GM19351 (cell line): ENCODE data around the gene OR2G6.
"Not testable (repeated sequence)": the region's sequence is repeated elsewhere in the genome, so short reads cannot be mapped to it uniquely, and the experiment has no call there.

Experiments
- ATAC-seq: cut with Tn5 transposase; IDR thresholded peaks from one replicate; pipeline ENCODE4 v1.9.1; 2021; ENCODE audit warnings: mild to moderate bottlenecking, moderate library complexity; ENCODE audit not compliant: unreplicated experiment

OR2G6 gene

DNA sequence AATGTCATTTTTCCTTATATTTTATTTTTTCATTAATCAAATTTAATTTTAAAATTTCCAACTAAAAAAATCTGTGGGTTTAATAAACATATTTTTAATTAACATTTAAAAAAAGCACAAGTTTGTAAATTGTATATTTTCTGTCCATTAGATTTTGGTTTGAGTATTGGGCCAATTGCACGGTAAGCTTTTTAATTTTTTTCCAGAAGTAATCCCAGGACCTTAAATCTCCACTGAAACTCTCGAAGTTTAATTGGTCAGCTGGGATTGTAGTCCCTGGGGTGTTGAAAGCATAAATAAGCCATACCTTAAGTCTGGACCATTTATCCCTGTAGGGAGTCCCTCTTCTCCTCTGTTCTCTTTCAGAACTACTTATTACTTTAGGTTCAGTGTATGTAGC is at the start of gene OR2G6:
Gene OR2G6 (plus strand): TSS at position 301 of the 400 bp plus-strand sequence. CDS start 13,574 bp downstream, outside the sequence.
- not testable (repeated sequence) for ATAC-seq

DNA sequence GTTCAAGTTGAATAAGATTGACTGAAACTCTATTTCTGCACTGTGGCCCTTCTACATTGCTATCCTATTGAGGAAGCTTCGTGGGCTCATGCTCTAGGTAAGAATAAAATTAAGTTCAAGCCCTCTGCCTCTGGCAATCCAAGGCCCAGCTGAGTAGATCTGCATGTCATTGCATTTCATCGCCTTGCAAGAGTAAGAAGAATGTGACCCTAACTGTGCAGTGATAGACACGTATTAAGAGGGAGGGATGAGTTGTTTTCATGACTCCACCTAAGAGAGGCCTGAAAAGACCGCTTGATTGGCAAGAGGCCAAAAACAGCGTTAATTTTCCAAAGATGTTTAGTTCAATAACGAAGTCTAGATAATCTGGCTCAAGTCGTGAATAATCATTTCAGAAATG is 48.8 kb upstream of the OR2G6 start:
- not testable (repeated sequence) for ATAC-seq

DNA sequence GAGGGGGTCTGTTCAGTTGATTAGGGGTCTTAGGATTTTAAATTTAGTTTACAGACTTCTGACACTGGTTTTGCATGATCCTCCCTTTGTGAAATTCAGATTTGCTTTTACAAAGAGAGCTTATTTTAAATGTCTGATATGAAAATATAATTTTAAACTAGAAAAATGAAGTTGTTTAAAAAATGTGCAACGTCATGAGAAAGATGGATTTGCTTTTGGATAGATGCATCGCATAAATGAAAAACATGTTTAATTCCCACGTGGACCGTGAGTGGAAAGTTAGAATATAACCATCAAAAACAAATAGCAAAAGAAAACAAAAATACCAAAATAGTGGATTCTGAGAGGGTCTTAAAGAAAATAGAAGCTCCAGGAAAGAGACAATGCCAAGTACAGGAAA is 36.7 kb upstream of the OR2G6 start:
- ATAC-seq: no peak

DNA sequence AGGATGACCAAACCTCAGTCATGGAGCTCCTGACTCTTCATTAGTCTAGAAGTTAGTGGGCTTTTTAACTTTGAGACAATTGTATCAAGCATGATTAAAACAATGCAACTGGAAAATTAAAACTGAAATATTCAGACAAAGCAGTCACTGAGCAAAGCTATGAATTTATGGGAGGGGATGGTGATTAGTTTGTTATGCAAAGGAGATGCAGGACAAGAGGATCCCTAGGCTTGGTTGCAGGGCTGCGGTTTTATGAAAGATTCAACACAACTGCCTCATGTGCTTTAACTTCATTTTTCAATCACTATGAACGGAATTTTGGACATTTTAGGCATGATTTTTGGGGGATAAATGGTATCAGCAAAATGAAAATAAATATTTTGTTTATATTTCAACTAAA is 35.8 kb upstream of the OR2G6 start:
- ATAC-seq: not testable (repeated sequence)

DNA sequence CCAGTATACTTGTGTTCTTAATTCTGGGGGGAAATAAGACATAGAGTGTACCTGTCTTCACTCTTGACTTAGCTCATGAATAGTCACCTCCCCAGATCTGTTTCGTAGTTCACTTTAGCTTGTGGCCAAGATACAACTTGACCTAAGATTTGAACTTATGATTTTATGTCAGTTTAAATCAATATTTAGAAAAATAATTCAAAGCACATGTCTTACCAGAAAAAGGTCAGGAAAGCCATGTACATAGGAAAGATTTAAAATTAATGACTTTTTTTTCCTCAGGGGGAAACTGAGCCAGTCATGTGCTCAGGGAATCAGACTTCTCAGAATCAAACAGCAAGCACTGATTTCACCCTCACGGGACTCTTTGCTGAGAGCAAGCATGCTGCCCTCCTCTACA is 34.8 kb upstream of the OR2G6 start, which contains the start of gene OR2T3:
Gene OR2T3 (plus strand): TSS at position 301 of the 400 bp plus-strand sequence. CDS start 0 bp downstream, at position 301.
- ATAC-seq: not testable (repeated sequence)

DNA sequence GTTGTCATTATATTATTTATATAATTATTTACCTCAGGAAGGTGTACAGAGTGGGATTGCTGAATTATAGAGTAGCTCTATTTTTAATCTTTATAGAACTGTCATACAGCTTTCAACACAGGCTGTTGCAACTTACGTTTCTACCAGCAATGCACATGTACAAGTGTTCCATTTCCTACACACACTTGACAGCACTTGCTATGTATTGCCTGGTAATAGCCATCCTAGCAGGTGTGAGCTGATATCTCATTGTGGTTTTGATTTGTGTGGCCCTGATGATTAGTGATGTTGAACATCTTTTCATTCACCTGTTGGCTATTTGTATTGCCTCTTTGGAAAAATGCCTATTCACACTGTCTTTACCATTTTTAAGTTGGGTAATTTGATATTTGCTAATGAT is 32.2 kb upstream of the OR2G6 start:
- peak; percentile 70 for ATAC-seq

DNA sequence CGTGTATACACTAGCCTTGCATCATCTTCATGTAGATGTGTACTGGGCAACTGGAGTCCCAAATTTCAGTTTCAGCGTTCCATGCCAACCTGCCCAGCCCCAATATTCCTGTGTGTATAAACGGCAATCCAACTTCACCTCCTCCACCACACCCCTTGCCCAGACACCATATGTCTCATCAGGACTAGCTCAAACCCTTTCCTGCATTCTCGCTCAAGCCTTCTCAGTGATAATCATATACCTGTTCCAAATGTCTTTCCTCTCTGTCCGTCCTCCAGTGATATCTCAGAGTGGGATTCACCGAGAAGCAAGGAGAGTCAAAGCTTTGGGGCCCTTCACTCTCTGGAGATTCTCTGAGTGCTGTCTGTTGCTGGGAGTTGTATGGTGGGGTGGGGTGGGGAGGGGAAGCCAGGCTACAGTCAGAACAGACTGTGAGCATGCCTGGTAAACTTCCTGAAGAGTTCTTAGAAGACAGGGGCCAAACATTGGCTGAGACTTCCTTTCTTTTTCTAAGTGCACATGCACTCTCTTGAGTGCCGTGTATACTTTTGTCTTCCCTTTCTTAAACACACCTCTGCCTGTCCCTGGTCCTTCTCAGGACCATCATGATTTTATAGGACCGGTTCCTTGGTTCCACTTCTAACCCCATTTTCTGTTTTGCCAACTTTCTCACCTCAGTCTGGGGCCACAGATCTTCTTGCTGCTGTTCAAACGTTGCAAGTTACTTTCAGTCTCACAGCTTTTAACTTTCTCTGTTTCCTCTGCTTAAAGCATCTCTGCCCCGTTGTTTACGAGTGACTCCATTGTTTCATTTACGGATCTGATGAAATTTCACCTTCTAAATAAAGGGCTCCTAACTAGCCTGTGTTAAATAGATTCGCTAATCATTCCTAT is 25.9 kb upstream of the OR2G6 start:
- ATAC-seq: peak; percentile 91

DNA sequence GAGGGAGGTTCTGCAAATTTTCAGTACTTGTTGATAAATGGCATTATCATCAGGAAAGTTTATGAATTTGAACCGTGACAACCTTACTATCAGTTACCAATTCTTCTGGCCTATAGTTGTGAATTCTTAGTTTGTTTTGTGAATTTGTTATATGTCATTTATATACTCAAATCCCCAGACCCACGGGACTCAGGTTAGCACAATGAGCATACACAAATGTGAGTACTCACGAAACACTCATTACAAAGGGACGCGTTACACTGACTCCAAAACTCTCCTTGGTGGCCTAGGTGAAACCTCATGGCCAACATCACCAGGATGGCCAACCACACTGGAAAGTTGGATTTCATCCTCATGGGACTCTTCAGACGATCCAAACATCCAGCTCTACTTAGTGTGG is 19.6 kb upstream of the OR2G6 start, which contains the start of gene OR2T5:
Gene OR2T5 (plus strand): TSS at position 301 of the 400 bp plus-strand sequence. CDS start 0 bp downstream, at position 301.
- ATAC-seq: not testable (repeated sequence)

DNA sequence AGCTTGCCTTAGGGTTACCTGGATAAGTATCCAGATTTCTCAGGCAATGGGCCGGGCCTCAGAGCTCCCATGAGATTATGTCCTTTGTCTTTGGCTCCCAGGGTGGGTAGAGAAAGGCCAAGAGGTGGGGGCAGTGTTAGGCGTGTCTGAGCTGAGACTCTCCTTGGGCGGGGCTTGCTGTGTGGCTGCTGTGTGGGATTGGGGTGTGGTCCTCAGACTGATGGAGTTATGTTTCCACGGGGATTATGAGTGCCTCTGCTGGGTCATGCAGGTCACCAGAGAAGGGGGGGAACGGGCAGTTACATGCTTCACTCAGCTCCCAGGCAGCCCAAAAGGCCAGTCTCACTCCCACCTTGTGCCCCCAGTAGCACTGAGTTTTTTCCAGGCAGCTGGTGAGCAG is 11.2 kb upstream of the OR2G6 start:
- not testable (repeated sequence) for ATAC-seq

DNA sequence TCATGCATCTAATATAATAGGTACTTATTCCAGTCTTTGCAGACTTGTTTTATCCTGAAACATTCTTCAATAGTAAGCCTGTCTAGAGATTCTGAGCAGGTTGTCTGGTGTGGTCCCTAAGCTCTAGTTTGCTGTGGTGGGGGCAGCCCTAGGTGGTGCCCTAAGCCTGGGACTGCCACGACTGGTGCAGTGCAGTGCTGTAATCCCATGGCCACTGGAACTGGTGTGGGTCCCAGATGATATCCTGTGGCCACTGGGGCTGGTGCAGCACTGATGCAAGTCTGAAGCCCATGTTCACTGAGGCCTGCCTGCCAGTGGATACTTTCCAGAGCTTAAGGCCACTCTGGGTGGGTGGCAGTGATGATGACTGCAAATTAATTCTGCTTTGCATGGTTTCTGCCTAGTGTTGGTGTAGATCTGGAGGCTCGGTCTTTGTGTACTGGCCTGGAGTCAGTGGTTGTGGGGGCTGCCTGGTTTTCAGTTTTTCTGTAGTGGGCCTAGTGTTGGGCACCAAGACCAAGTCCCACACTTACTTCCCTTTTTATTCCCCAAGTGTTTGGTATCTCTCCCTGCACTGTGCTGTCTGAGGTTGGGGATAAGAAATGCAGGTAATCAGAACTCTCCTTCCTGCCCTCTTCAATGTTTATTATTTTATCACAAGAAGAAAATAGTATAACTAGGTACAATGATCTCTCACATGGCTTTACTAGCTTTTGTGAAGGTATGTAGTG is 7.4 kb upstream of the OR2G6 start:
- ATAC-seq: not testable (repeated sequence)

DNA sequence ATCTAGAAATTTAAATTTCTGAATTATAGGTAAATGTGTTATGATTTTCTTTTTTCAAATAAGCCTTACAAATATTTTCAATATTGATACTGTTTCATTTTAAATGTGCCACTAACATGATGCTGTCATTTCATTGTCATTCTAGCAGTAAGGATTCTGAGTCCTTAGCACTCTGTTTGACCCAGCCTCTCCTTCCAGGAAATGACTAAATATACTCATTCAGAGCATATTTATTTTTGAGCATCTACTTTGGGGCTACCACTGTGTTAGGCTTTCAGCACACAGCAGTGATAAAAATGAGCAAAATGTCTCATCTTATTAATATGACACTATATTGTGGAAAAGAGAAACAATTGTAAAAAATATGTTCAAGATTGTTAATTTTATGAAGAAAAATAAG is 2.3 kb downstream of the OR2G6 start:
- ATAC-seq: peak; percentile 80

DNA sequence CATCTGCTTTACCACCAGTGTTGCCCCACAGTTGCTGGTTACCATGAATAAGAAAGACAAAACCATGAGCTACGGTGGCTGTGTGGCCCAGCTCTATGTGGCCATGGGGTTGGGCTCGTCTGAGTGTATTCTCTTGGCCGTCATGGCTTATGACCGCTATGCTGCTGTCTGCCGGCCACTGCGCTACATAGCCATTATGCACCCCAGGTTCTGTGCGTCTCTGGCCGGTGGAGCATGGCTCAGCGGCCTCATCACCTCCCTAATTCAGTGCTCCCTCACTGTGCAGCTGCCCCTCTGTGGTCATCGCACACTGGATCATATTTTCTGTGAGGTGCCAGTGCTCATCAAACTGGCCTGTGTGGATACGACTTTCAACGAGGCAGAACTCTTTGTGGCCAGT is 14.0 kb downstream of the OR2G6 start:
- ATAC-seq: no peak

DNA sequence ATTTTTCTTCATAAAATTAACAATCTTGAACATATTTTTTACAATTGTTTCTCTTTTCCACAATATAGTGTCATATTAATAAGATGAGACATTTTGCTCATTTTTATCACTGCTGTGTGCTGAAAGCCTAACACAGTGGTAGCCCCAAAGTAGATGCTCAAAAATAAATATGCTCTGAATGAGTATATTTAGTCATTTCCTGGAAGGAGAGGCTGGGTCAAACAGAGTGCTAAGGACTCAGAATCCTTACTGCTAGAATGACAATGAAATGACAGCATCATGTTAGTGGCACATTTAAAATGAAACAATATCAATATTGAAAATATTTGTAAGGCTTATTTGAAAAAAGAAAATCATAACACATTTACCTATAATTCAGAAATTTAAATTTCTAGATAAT is 29.6 kb downstream of the OR2G6 start:
- ATAC-seq: peak; percentile 78

DNA sequence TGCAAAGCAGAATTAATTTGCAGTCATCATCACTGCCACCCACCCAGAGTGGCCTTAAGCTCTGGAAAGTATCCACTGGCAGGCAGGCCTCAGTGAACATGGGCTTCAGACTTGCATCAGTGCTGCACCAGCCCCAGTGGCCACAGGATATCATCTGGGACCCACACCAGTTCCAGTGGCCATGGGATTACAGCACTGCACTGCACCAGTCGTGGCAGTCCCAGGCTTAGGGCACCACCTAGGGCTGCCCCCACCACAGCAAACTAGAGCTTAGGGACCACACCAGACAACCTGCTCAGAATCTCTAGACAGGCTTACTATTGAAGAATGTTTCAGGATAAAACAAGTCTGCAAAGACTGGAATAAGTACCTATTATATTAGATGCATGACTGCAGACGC is 39.5 kb downstream of the OR2G6 start:
- not testable (repeated sequence) for ATAC-seq

DNA sequence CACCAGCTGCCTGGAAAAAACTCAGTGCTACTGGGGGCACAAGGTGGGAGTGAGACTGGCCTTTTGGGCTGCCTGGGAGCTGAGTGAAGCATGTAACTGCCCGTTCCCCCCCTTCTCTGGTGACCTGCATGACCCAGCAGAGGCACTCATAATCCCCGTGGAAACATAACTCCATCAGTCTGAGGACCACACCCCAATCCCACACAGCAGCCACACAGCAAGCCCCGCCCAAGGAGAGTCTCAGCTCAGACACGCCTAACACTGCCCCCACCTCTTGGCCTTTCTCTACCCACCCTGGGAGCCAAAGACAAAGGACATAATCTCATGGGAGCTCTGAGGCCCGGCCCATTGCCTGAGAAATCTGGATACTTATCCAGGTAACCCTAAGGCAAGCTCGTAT is 43.2 kb downstream of the OR2G6 start:
- ATAC-seq: not testable (repeated sequence)

DNA sequence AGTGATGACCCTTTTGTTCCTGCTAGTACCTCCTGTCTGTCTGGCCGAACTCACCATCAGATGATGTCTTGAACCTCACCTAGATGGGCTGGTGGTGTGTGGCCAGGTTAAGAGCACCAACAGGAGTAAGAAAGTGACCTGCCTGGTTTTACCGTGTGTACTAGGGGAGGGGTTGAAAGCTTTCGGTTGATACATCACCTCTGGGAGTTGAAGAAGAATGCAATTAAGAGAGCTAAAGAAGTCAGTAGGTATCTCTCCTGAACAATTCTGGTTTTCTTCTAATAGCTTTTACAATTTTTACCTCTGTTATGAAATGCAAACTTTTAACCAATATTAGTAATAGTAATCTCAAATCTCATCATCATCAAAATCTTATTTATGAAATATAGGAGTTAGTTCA is 54.8 kb downstream of the OR2G6 start, which contains the start of gene OR2T29:
Gene OR2T29 (minus strand): TSS at position 101 of the 400 bp plus-strand sequence. CDS start 3,281 bp downstream, outside the sequence.
- not testable (repeated sequence) for ATAC-seq

DNA sequence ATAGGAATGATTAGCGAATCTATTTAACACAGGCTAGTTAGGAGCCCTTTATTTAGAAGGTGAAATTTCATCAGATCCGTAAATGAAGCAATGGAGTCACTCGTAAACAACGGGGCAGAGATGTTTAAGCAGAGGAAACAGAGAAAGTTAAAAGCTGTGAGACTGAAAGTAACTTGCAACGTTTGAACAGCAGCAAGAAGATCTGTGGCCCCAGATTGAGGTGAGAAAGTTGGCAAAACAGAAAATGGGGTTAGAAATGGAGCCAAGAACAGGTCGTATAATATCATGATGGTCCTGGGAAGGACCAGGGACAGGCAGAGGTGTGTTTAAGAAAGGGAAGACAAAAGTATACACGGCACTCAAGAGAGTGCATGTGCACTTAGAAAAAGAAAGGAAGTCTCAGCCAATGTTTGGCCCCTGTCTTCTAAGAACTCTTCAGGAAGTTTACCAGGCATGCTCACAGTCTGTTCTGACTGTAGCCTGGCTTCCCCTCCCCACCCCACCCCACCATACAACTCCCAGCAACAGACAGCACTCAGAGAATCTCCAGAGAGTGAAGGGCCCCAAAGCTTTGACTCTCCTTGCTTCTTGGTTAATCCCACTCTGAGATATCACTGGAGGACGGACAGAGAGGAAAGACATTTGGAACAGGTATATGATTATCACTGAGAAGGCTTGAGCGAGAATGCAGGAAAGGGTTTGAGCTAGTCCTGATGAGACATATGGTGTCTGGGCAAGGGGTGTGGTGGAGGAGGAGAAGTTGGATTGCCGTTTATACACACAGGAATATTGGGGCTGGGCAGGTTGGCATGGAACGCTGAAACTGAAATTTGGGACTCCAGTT is 57.9 kb downstream of the OR2G6 start:
- peak; percentile 72 for ATAC-seq

DNA sequence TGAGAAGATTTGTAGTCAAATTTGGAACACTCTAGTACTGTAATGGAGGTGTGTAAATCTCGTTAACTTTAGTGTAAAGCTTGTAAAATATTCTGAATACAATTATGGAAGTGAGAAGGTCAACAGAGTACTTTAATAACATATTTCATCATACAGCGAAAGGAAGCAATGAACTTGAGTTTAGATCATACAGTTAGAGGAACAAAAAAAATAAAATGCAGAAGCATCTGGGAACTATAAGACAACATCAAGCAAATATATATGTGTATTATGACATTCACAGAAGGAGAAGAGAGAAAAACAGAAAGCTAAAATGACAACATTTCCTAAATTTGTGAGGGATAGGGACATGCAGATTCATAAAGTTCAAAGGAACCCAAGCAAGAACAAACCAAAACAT is 61.2 kb downstream of the OR2G6 start:
- not testable (repeated sequence) for ATAC-seq

DNA sequence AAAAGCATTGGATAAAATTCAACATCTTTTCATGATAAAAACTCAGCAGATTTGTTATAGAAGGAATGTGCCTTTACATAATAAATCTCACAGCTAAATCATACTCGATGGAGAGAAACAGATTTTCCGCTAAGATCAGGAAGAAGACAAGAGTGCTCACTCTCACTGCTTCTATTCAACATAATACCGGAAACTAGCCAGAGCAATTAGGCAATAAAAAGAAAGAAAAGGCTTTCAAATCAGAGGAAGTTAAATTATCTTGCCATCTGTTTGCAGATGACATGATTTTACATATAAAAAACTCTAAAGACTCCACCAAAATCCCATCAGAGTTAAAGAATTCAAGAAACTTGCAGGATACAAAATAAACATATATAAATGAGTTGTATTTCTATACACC is 62.9 kb downstream of the OR2G6 start:
- ATAC-seq: not testable (repeated sequence)

DNA sequence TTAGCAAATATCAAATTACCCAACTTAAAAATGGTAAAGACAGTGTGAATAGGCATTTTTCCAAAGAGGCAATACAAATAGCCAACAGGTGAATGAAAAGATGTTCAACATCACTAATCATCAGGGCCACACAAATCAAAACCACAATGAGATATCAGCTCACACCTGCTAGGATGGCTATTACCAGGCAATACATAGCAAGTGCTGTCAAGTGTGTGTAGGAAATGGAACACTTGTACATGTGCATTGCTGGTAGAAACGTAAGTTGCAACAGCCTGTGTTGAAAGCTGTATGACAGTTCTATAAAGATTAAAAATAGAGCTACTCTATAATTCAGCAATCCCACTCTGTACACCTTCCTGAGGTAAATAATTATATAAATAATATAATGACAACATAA is 64.2 kb downstream of the OR2G6 start:
- ATAC-seq: peak; percentile 91
